K562 (cell line): Measurements from ENCODE around the gene IQCN. TPM values are rescaled to one million over a fixed set of nuclear protein-coding genes. Genes with fewer than 3 reads are reported as not detected.

ENCODE experiments used
- FIP1L1 ChIP-seq: fragments of 200-400 bp; formaldehyde crosslinking; IDR thresholded peaks from 2 replicates; pipeline ENCODE4 v1.6.1; 2018; ENCODE audit warnings: mild to moderate bottlenecking, low read depth, low read length; ENCODE audit not compliant: poor library complexity, severe bottlenecking
- HOXB6 ChIP-seq: fragments of 250-450 bp; sonication (Bioruptor Pico); IDR thresholded peaks from 2 replicates; pipeline ENCODE4 v1.5.1; 2022; ENCODE audit warnings: mild to moderate bottlenecking, borderline replicate concordance
- POLR2B ChIP-seq: fragments of 450-650 bp; IDR thresholded peaks from 2 replicates; pipeline ENCODE4 v1.6.1; 2018; ENCODE audit warnings: low read depth; ENCODE audit not compliant: partially characterized antibody
- ZNF282 ChIP-seq: sonication (generic); formaldehyde crosslinking; IDR thresholded peaks from 2 replicates; pipeline ENCODE4 v1.8.1; 2023; ENCODE audit warnings: missing genetic modification reagents
- polyA plus RNA-seq, 8 experiments: library from polyadenylated mRNA; depleted of rRNA in 4 of 8; stranded (reverse) in 5 of 8; unstranded in 3 of 8; fragments of >200 nt; fragmentation: Nextera tagmentation in 2 of 8; fragmentation: Illumina TruSeq in 1 of 8; extraction: Ambion mirVana in 2 of 8; extraction: Trizol in 1 of 8; gene quantifications; 2 replicates each; pipeline versions ENCODE4 v1.2.1 to v1.2.3, GENCODE V29; 2011 to 2014; ENCODE audit warnings: inconsistent platforms in 1 of 8, missing spikeins in 1 of 8
- total RNA-seq, 7 experiments: library from RNA; depleted of rRNA in 6 of 7; stranded (reverse); fragments of >200 nt in 6 of 7; fragmentation: Illumina TruSeq in 2 of 7; extraction: Trizol in 2 of 7; gene quantifications; 2 replicates each; pipeline versions ENCODE4 v1.2.1 to v1.2.3, GENCODE V29; 2011 to 2021; ENCODE audit warnings: low replicate concordance in 1 of 7
- TF ChIP-seq, protein P1 (sequence below): fragments of 450-650 bp; IDR thresholded peaks from 2 replicates; pipeline ENCODE4 v1.6.1; 2016; ENCODE audit warnings: antibody characterized with exemption
- TF ChIP-seq, protein P2 (sequence below): fragments of 450-650 bp; IDR thresholded peaks from 2 replicates; pipeline ENCODE4 v1.6.1; 2016; ENCODE audit warnings: low read depth
- TF ChIP-seq, protein P3 (sequence below): fragments of 250-450 bp; sonication (Bioruptor Pico); IDR thresholded peaks from 2 replicates; pipeline ENCODE4 v1.4.0; 2020; ENCODE audit warnings: mild to moderate bottlenecking, moderate library complexity, borderline replicate concordance
- TF ChIP-seq, protein P4 (sequence below): fragments of 200-800 bp; sonication (Bioruptor generic); IDR thresholded peaks from 2 replicates; pipeline ENCODE4 v1.6.1; 2016; ENCODE audit warnings: missing genetic modification characterization, missing compliant biosample characterization

IQCN gene
- total and polyA plus RNA-seq, 9 of the 15 experiments (the other 6 are each of a cell fraction or from before 2014, with no cell fraction given), result 0.01 to 0.07 (median 0.04) TPM; not detected in 3

DNA sequence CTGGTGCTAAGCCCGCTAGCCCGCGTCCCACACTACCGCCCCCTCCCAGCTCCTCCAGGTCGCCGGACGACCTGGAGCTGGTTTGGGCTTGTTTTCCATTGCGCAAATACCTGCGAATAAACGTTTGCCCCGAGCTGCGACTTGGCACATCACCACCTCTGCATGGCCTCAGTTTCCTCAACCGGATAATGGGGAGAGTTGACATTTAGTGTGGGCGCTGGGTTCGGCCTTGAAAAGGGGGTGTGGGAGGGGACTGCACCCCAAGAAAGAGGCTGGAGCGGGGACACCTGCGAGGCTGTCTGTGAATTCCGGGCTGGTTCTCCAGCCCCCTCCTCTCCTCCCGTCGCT lies 18.2 kb upstream of the IQCN start (continued):
- peak; percentile 5 for TF ChIP-seq POLR2B
- peak; percentile 18 for TF ChIP-seq FIP1L1
- TF ChIP-seq ZNF282, result no peak
- TF ChIP-seq, protein P1, sequence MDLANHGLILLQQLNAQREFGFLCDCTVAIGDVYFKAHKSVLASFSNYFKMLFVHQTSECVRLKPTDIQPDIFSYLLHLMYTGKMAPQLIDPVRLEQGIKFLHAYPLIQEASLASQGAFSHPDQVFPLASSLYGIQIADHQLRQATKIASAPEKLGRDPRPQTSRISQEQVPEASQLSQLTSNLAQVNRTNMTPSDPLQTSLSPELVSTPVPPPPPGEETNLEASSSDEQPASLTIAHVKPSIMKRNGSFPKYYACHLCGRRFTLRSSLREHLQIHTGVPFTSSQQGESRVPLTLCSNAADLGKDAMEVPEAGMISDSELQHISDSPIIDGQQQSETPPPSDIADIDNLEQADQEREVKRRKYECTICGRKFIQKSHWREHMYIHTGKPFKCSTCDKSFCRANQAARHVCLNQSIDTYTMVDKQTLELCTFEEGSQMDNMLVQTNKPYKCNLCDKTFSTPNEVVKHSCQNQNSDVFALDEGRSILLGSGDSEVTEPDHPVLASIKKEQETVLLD, result 0 out of 2 replicates have a peak, but pooled peaks have one; percentile 11
- TF ChIP-seq, protein P2, sequence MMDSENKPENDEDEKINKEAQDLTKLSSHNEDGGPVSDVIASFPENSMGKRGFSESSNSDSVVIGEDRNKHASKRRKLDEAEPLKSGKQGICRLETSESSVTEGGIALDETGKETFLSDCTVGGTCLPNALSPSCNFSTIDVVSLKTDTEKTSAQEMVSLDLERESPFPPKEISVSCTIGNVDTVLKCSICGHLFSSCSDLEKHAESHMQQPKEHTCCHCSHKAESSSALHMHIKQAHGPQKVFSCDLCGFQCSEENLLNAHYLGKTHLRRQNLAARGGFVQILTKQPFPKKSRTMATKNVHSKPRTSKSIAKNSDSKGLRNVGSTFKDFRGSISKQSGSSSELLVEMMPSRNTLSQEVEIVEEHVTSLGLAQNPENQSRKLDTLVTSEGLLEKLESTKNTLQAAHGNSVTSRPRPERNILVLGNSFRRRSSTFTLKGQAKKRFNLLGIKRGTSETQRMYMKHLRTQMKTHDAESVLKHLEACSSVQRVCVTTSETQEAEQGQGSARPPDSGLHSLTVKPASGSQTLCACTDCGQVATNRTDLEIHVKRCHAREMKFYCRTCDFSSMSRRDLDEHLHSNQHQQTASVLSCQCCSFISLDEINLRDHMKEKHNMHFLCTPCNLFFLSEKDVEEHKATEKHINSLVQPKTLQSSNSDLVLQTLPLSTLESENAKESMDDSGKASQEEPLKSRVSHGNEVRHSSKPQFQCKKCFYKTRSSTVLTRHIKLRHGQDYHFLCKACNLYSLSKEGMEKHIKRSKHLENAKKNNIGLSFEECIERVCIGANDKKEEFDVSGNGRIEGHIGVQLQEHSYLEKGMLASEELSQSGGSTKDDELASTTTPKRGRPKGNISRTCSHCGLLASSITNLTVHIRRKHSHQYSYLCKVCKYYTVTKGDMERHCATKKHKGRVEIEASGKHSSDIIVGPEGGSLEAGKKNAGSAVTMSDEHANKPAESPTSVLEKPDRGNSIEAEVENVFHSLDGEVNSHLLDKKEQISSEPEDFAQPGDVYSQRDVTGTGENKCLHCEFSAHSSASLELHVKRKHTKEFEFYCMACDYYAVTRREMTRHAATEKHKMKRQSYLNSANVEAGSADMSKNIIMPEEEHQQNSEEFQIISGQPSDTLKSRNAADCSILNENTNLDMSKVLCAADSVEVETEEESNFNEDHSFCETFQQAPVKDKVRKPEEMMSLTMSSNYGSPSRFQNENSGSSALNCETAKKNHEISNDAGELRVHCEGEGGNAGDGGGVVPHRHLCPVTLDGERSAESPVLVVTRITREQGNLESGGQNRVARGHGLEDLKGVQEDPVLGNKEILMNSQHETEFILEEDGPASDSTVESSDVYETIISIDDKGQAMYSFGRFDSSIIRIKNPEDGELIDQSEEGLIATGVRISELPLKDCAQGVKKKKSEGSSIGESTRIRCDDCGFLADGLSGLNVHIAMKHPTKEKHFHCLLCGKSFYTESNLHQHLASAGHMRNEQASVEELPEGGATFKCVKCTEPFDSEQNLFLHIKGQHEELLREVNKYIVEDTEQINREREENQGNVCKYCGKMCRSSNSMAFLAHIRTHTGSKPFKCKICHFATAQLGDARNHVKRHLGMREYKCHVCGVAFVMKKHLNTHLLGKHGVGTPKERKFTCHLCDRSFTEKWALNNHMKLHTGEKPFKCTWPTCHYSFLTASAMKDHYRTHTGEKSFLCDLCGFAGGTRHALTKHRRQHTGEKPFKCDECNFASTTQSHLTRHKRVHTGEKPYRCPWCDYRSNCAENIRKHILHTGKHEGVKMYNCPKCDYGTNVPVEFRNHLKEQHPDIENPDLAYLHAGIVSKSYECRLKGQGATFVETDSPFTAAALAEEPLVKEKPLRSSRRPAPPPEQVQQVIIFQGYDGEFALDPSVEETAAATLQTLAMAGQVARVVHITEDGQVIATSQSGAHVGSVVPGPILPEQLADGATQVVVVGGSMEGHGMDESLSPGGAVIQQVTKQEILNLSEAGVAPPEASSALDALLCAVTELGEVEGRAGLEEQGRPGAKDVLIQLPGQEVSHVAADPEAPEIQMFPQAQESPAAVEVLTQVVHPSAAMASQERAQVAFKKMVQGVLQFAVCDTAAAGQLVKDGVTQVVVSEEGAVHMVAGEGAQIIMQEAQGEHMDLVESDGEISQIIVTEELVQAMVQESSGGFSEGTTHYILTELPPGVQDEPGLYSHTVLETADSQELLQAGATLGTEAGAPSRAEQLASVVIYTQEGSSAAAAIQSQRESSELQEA, result no peak
- no peak for TF ChIP-seq HOXB6 (CRISPR knock-in tag)
- TF ChIP-seq, protein P3, sequence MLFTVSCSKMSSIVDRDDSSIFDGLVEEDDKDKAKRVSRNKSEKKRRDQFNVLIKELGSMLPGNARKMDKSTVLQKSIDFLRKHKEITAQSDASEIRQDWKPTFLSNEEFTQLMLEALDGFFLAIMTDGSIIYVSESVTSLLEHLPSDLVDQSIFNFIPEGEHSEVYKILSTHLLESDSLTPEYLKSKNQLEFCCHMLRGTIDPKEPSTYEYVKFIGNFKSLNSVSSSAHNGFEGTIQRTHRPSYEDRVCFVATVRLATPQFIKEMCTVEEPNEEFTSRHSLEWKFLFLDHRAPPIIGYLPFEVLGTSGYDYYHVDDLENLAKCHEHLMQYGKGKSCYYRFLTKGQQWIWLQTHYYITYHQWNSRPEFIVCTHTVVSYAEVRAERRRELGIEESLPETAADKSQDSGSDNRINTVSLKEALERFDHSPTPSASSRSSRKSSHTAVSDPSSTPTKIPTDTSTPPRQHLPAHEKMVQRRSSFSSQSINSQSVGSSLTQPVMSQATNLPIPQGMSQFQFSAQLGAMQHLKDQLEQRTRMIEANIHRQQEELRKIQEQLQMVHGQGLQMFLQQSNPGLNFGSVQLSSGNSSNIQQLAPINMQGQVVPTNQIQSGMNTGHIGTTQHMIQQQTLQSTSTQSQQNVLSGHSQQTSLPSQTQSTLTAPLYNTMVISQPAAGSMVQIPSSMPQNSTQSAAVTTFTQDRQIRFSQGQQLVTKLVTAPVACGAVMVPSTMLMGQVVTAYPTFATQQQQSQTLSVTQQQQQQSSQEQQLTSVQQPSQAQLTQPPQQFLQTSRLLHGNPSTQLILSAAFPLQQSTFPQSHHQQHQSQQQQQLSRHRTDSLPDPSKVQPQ (CRISPR knock-in tag), result no peak
- TF ChIP-seq, protein P4, sequence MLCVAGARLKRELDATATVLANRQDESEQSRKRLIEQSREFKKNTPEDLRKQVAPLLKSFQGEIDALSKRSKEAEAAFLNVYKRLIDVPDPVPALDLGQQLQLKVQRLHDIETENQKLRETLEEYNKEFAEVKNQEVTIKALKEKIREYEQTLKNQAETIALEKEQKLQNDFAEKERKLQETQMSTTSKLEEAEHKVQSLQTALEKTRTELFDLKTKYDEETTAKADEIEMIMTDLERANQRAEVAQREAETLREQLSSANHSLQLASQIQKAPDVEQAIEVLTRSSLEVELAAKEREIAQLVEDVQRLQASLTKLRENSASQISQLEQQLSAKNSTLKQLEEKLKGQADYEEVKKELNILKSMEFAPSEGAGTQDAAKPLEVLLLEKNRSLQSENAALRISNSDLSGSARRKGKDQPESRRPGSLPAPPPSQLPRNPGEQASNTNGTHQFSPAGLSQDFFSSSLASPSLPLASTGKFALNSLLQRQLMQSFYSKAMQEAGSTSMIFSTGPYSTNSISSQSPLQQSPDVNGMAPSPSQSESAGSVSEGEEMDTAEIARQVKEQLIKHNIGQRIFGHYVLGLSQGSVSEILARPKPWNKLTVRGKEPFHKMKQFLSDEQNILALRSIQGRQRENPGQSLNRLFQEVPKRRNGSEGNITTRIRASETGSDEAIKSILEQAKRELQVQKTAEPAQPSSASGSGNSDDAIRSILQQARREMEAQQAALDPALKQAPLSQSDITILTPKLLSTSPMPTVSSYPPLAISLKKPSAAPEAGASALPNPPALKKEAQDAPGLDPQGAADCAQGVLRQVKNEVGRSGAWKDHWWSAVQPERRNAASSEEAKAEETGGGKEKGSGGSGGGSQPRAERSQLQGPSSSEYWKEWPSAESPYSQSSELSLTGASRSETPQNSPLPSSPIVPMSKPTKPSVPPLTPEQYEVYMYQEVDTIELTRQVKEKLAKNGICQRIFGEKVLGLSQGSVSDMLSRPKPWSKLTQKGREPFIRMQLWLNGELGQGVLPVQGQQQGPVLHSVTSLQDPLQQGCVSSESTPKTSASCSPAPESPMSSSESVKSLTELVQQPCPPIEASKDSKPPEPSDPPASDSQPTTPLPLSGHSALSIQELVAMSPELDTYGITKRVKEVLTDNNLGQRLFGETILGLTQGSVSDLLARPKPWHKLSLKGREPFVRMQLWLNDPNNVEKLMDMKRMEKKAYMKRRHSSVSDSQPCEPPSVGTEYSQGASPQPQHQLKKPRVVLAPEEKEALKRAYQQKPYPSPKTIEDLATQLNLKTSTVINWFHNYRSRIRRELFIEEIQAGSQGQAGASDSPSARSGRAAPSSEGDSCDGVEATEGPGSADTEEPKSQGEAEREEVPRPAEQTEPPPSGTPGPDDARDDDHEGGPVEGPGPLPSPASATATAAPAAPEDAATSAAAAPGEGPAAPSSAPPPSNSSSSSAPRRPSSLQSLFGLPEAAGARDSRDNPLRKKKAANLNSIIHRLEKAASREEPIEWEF (CRISPR knock-in tag), result no peak
